K562 (cell line): ENCODE results near the gene RIOK3. TPM values are rescaled to one million over a fixed set of nuclear protein-coding genes. Genes with fewer than 3 reads are reported as not detected.

Experiments
- BHLHE40 ChIP-seq: IDR thresholded peaks from 2 replicates; pipeline ENCODE4 v1.6.1; 2011; ENCODE audit warnings: low read length, improper control_type of control experiment
- C11orf30 ChIP-seq: fragments of 450-650 bp; IDR thresholded peaks from 2 replicates; pipeline ENCODE4 v1.6.1; 2016; ENCODE audit warnings: low read depth, mild to moderate bottlenecking
- CXXC5 ChIP-seq: fragments of 250-450 bp; sonication (Bioruptor Pico); IDR thresholded peaks from 2 replicates; pipeline ENCODE4 v1.8.0; 2022; ENCODE audit warnings: inconsistent platforms, mild to moderate bottlenecking, moderate library complexity
- HMG20B ChIP-seq: fragments of 250-450 bp; sonication (Bioruptor Pico); IDR thresholded peaks from 2 replicates; pipeline ENCODE4 v1.5.0; 2021; ENCODE audit warnings: mild to moderate bottlenecking
- KDM4B ChIP-seq, 2 experiments: fragments of 450-650 bp in 1 of 2; sonication (generic) in 1 of 2; IDR thresholded peaks; 2 replicates each; pipeline ENCODE4 v1.6.1; 2016 to 2017; ENCODE audit warnings: borderline replicate concordance in 2 of 2, antibody characterized with exemption in 1 of 2, low read depth in 1 of 2, mild to moderate bottlenecking in 1 of 2
- RFX5 ChIP-seq: IDR thresholded peaks from 2 replicates; pipeline ENCODE4 v1.6.1; 2011; ENCODE audit warnings: low read depth, mild to moderate bottlenecking, improper control_type of control experiment, low read length
- SMAD3 ChIP-seq: fragments of 450-650 bp; formaldehyde crosslinking; conservative IDR thresholded peaks from 2 replicates; pipeline ENCODE4 v1.4.0; 2020; ENCODE audit warnings: mild to moderate bottlenecking
- SREBF2 ChIP-seq: sonication (generic); formaldehyde crosslinking; IDR thresholded peaks from 2 replicates; pipeline ENCODE4 v1.4.0; 2020; ENCODE audit warnings: mild to moderate bottlenecking, missing genetic modification reagents
- TCF3 ChIP-seq: sonication (generic); formaldehyde crosslinking; IDR thresholded peaks from 2 replicates; pipeline ENCODE4 v1.4.0; 2020; ENCODE audit warnings: mild to moderate bottlenecking, missing genetic modification reagents
- ZNF197 ChIP-seq: fragments of 200-800 bp; sonication (Bioruptor generic); IDR thresholded peaks from 2 replicates; pipeline ENCODE4 v1.6.1; 2016; ENCODE audit warnings: low read depth, missing genetic modification characterization, missing compliant biosample characterization
- ZNF436 ChIP-seq: fragments of 250-450, 450-650 bp; sonication (Bioruptor Pico); formaldehyde crosslinking; IDR thresholded peaks from 2 replicates; pipeline ENCODE4 v1.7.0; 2020; ENCODE audit warnings: mild to moderate bottlenecking
- ZNF77 ChIP-seq: fragments of 250-450 bp; sonication (Bioruptor Pico); IDR thresholded peaks from 2 replicates; pipeline ENCODE4 v1.5.0; 2020
- polyA plus RNA-seq, 8 experiments: library from polyadenylated mRNA; depleted of rRNA in 4 of 8; stranded (reverse) in 5 of 8; unstranded in 3 of 8; fragments of >200 nt; fragmentation: Nextera tagmentation in 2 of 8; fragmentation: Illumina TruSeq in 1 of 8; extraction: Ambion mirVana in 2 of 8; extraction: Trizol in 1 of 8; gene quantifications; 2 replicates each; pipeline versions ENCODE4 v1.2.1 to v1.2.3, GENCODE V29; 2011 to 2014; ENCODE audit warnings: inconsistent platforms in 1 of 8, missing spikeins in 1 of 8
- total RNA-seq, 7 experiments: library from RNA; depleted of rRNA in 6 of 7; stranded (reverse); fragments of >200 nt in 6 of 7; fragmentation: Illumina TruSeq in 2 of 7; extraction: Trizol in 2 of 7; gene quantifications; 2 replicates each; pipeline versions ENCODE4 v1.2.1 to v1.2.3, GENCODE V29; 2011 to 2021; ENCODE audit warnings: low replicate concordance in 1 of 7
- TF ChIP-seq, protein P1 (sequence below): fragments of 450-650 bp; IDR thresholded peaks from 2 replicates; pipeline ENCODE4 v1.6.1; 2018; ENCODE audit warnings: mild to moderate bottlenecking, low read depth; ENCODE audit not compliant: partially characterized antibody
- TF ChIP-seq, protein P2 (sequence below): sonication (generic); formaldehyde crosslinking; IDR thresholded peaks from 2 replicates; pipeline ENCODE4 v1.8.1; 2023; ENCODE audit warnings: mild to moderate bottlenecking, missing genetic modification reagents
- TF ChIP-seq, protein P3 (sequence below): fragments of 250-450 bp; sonication (Bioruptor Pico); IDR thresholded peaks from 2 replicates; pipeline ENCODE4 v1.8.0; 2022; ENCODE audit warnings: moderate library complexity, mild to moderate bottlenecking, inconsistent platforms
- TF ChIP-seq, protein P4 (sequence below): fragments of 450-650 bp; IDR thresholded peaks from 2 replicates; pipeline ENCODE4 v1.7.0; 2016; ENCODE audit warnings: borderline replicate concordance
- TF ChIP-seq, protein P5 (sequence below): sonication (generic); formaldehyde crosslinking; IDR thresholded peaks from 2 replicates; pipeline ENCODE4 v1.8.0; 2022; ENCODE audit warnings: mild to moderate bottlenecking, missing genetic modification reagents
- TF ChIP-seq, protein P6 (sequence below): fragments of 250-450 bp; sonication (Bioruptor Pico); IDR thresholded peaks from 2 replicates; pipeline ENCODE4 v1.9.0; 2021; ENCODE audit warnings: mild to moderate bottlenecking, inconsistent platforms

Gene RIOK3
- total and polyA plus RNA-seq, 9 of the 15 experiments (the other 6 are each of a cell fraction or from before 2014, with no cell fraction given) = 21.4 to 89.5 (median 62.9) TPM

DNA sequence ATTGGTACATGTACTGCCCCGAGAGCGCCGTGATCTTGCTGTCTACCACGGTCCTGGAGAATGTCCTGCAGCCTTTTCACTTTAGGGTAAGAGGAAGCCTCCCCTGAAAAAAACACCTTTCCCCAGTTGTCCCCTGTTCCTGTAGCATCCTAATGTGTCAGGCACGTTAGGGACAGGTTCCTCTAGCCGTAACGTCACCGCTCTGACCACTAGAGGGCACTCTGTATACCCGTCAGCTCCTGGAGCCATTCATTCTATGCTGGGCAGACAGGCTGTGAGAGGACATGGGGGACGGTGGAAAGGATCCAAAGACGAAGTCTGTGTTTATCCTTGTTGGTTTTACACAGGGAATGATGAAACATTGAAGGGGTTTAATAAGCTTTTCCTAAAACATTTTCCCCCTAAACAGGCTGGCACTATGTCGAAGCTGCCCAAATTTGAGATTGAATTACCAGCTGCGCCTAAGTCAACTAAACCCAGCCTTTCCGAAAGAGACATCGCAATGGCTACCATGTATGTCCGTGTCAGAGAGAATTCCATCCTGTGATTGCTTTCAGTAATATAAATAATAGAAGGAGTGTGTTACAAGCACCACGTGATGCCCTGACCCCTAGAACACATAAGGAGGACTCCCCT lies 62.9 kb downstream of the RIOK3 start (continued):
- TF ChIP-seq KDM4B (IDR thresholded peaks at IDR 0.05; ENCODE audit: borderline replicate concordance in 2 of 2, low read depth in 1 of 2) (no peak), HMG20B (CRISPR knock-in tag) (no peak), SMAD3 (CRISPR knock-in tag) (no peak), ZNF77 (CRISPR knock-in tag) (no peak), ZNF436 (CRISPR knock-in tag) (no peak), SREBF2 (CRISPR knock-in tag) (peak; percentile 43; the same call in 1 of the 2 replicates), CXXC5 (CRISPR knock-in tag) (0 out of 2 replicates have a peak, but pooled peaks have one; percentile 40), C11orf30 (no peak), BHLHE40 (peak; percentile 34; the same call in 1 of the 2 replicates), RFX5 (no peak), TCF3 (no peak), ZNF197 (no peak)
- TF ChIP-seq, protein P1, sequence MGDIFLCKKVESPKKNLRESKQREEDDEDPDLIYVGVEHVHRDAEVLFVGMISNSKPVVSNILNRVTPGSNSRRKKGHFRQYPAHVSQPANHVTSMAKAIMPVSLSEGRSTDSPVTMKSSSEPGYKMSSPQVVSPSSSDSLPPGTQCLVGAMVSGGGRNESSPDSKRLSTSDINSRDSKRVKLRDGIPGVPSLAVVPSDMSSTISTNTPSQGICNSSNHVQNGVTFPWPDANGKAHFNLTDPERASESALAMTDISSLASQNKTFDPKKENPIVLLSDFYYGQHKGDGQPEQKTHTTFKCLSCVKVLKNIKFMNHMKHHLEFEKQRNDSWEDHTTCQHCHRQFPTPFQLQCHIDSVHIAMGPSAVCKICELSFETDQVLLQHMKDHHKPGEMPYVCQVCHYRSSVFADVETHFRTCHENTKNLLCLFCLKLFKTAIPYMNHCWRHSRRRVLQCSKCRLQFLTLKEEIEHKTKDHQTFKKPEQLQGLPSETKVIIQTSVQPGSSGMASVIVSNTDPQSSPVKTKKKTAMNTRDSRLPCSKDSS = no peak
- TF ChIP-seq, protein P2, sequence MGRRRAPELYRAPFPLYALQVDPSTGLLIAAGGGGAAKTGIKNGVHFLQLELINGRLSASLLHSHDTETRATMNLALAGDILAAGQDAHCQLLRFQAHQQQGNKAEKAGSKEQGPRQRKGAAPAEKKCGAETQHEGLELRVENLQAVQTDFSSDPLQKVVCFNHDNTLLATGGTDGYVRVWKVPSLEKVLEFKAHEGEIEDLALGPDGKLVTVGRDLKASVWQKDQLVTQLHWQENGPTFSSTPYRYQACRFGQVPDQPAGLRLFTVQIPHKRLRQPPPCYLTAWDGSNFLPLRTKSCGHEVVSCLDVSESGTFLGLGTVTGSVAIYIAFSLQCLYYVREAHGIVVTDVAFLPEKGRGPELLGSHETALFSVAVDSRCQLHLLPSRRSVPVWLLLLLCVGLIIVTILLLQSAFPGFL (CRISPR knock-in tag) = no peak
- TF ChIP-seq, protein P3, sequence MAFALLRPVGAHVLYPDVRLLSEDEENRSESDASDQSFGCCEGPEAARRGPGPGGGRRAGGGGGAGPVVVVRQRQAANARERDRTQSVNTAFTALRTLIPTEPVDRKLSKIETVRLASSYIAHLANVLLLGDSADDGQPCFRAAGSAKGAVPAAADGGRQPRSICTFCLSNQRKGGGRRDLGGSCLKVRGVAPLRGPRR (CRISPR knock-in tag) = no peak
- TF ChIP-seq, protein P4, sequence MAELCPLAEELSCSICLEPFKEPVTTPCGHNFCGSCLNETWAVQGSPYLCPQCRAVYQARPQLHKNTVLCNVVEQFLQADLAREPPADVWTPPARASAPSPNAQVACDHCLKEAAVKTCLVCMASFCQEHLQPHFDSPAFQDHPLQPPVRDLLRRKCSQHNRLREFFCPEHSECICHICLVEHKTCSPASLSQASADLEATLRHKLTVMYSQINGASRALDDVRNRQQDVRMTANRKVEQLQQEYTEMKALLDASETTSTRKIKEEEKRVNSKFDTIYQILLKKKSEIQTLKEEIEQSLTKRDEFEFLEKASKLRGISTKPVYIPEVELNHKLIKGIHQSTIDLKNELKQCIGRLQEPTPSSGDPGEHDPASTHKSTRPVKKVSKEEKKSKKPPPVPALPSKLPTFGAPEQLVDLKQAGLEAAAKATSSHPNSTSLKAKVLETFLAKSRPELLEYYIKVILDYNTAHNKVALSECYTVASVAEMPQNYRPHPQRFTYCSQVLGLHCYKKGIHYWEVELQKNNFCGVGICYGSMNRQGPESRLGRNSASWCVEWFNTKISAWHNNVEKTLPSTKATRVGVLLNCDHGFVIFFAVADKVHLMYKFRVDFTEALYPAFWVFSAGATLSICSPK = no peak
- TF ChIP-seq, protein P5, sequence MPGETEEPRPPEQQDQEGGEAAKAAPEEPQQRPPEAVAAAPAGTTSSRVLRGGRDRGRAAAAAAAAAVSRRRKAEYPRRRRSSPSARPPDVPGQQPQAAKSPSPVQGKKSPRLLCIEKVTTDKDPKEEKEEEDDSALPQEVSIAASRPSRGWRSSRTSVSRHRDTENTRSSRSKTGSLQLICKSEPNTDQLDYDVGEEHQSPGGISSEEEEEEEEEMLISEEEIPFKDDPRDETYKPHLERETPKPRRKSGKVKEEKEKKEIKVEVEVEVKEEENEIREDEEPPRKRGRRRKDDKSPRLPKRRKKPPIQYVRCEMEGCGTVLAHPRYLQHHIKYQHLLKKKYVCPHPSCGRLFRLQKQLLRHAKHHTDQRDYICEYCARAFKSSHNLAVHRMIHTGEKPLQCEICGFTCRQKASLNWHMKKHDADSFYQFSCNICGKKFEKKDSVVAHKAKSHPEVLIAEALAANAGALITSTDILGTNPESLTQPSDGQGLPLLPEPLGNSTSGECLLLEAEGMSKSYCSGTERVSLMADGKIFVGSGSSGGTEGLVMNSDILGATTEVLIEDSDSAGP (CRISPR knock-in tag) = no peak
- TF ChIP-seq, protein P6, sequence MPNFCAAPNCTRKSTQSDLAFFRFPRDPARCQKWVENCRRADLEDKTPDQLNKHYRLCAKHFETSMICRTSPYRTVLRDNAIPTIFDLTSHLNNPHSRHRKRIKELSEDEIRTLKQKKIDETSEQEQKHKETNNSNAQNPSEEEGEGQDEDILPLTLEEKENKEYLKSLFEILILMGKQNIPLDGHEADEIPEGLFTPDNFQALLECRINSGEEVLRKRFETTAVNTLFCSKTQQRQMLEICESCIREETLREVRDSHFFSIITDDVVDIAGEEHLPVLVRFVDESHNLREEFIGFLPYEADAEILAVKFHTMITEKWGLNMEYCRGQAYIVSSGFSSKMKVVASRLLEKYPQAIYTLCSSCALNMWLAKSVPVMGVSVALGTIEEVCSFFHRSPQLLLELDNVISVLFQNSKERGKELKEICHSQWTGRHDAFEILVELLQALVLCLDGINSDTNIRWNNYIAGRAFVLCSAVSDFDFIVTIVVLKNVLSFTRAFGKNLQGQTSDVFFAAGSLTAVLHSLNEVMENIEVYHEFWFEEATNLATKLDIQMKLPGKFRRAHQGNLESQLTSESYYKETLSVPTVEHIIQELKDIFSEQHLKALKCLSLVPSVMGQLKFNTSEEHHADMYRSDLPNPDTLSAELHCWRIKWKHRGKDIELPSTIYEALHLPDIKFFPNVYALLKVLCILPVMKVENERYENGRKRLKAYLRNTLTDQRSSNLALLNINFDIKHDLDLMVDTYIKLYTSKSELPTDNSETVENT (CRISPR knock-in tag) = no peak
